ENCODE results near the gene UMODL1.

UMODL1 gene

DNA sequence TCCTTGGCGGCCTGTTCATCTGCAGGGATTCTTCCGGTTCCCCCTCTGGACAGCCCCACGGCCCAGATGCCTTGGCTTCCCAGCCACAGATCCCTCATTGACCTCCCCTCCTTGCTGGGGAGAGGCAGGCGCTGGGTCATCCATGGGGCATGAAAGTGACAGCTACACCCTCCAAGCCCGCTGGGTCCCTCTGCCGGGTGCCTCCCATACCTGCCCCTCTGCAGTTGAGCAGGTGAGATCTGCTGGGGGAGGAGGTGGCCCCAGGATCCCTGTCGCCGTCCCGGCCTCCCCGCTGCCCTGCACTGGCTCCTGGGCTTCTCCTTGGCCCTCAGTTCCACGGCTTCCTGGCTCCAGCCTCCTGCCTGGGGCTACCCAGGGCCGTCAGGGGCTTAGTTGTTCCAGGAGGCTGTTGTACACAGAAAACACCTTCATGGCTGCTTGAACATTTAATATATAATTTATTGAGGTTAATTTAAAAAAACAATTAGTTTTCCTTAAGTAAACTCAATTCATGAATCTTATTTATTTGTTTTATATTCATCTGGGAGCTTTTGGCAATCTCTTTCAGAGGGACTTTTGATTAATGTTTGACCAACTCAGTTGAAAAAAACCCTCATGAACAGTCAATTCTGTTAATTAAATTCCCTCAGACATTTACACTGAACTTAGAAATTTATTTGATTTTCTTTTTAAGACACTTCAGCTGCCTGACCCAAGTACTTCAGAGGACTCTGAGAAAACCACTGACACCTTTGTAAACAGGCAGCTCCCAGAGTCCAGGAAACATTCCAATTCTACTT lies 80.2 kb downstream of the UMODL1 start:
- no peak for DNase-seq (ENCODE audit: low read depth)

DNA sequence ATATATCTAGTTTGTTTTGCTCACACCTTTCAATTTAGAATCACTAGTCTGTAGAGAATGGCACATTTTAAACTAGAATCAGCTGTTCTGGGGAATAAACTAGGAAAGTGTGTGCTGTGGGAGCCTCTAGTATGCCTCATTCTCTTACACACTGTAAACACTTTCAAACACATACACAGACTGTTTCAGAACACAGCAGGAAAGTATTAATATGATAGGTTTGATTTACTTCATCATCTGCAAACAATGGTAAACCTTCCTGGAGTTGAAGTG lies 80.8 kb downstream of the UMODL1 start:
- no peak for DNase-seq (ENCODE audit: low read depth)

DNA sequence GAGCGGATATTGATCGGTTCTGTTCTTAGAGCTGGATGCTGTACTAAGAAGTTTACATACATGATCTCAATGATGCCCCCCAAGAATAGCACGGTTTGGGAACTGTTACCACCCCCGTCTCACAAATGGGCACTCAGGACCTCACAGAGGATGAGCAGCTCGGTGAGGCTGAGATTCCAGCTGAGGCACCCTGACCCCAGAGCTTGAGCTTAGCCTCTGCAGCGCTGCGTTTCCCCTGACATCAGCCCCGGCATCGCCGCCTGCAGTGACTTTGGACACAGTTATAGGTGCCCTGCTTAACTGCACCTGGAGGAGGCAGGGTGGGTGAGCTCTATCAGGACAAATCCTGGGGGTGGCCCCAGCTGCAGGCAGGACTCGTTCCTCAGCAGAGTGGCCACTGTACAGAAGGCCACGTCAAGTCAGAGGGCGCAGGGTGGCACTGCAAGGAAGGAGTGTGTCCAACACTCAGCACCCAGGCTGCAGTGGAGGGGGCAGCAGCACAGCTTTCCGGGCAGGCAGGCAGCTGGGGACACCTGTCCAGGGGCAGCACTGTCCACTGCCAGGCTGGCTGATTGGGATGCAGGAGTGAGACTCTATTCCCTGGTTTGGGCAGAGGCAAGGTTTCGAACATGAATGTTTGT lies 82.0 kb downstream of the UMODL1 start:
- no peak for DNase-seq (ENCODE audit: low read depth)

DNA sequence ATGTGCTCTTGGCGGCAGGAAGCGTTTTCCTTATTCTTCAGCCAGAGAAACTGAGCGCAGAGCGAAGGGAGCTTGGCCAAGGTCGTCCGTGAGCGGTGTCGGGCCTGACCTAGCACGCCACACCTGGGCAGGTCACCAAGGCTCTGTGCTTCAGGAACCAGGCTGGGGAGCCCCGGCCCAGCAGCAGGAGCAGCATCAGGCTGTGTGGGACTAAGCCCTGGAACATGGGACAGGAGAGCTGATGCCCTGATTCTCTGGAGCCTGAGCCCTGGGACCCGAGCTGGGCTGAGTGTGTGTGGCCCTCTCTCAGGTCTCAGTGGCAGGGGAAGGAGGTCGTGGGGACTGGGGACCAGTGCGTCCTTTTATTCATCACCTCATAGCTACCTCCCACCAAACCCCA lies 82.6 kb downstream of the UMODL1 start:
- DNase-seq (ENCODE audit: low read depth), result no peak

DNA sequence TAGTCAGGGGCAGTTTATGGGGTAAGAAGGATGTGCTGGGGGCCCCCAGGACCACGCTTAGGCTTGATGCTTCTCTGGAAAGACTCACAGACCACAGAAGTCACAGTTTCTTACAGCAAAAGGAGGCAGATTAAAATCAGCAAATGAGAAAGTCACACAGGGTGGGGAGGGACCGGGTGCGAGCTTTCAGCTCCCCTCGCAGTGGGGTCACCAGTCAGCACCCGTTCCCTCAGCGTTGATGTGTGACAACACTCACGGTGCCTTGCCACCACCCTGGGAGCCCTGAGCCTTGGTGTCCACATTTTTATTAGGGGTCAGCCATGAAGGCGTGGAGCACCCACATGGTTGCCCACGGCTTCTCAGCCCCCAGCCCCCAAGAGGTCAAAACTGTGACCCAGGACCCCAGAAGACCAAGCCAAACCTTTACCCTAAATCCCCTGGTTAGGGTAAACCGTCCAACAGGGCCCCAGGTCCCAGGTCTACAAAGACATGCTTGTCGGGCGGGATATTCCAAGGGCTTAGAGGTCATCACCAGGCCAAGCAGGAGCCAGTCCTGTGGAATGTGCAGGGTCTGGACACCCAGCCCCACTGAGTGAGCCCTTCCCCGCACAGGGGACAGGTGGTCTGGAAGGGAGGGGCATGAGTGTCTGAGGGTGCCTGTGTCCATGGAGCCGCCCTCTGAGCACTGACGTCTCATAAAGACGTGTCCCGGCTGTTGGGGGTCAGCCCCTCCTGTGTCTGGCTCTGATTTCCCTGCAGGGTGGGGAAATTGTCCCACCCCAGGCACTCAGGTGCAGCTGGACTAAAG lies 83.3 kb downstream of the UMODL1 start:
- DNase-seq (ENCODE audit: low read depth), result no peak

DNA sequence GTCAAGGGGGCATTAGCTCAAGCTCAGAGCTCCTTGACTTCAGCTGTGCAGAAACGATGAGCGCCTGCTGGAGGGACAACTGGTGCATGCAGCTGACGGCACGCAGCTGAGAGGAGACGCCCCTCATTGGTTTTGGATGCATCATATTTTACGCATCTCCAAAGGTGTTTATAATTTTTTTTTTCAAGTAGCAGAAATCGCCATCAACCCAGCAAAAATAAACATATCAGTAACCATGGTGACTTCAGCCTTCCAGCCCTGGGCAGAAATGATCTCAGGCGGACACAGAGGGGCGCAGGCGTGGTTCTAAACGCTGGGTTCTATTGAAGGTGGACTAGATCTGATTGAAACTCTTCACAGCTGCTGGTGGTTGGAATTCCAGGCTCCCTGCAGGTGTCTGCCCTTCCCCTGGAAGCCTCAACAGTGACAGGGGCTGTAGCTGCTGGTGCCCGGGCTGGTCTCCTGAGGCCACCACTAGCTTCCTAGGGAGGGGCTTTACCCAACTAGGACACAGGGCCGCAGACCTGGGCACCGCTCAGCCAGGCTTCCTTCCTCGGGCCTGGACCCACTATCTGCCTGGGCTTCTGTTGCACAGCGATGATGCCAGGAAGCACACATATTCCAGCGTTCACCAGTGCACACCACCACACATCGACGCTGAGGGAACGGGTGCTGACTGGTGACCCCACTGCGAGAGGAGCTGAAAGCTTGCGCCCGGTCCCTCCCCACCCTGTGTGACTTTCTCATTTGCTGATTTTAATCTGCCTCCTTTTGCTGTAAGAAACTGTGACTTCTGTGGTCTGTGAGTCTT lies 84.1 kb downstream of the UMODL1 start:
- DNase-seq (ENCODE audit: low read depth), result no peak

DNA sequence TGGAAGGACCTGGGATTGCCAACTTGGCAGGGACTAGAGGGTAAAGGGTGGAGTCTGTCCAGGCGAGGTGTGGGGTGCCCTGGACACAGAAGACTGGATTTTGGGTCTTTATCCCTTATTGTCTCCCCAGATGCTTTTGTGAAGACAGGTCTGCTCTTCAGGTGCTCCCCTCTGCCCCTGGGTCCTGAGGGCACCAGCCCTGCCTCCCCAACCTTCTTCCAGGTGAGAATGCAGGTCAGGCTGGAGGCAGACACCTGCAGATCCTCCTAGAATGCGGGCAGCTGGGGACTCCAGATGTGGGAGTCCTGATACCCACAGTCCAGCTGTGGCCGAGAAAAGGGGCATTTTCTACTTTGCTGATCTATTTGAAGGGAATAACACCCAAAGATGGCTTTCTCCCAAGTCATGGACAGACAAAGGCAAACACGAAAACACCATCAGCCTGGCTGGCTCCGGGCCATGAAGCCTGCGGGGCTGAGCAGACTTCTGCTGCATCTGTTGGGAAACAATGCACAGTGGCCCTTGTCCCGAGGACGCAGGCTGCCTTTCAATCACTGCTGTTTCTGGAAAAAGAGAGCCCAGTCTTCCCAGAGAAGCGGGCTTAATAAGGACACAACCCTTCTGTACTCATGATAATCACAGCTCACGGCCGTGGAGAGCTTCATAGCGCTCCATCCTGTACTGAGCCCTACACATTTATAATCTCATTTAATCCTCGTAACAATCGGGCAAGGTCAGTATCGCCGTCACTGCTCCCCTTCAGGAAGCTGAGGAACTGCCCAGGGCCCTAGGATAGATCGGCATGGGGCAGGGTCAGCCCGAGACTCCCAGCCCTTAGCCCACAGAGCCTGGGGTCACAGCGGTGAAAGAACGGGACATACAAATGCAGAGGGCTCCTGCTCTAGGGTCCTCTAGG lies 85.8 kb downstream of the UMODL1 start:
- no peak for DNase-seq (ENCODE audit: low read depth)

DNA sequence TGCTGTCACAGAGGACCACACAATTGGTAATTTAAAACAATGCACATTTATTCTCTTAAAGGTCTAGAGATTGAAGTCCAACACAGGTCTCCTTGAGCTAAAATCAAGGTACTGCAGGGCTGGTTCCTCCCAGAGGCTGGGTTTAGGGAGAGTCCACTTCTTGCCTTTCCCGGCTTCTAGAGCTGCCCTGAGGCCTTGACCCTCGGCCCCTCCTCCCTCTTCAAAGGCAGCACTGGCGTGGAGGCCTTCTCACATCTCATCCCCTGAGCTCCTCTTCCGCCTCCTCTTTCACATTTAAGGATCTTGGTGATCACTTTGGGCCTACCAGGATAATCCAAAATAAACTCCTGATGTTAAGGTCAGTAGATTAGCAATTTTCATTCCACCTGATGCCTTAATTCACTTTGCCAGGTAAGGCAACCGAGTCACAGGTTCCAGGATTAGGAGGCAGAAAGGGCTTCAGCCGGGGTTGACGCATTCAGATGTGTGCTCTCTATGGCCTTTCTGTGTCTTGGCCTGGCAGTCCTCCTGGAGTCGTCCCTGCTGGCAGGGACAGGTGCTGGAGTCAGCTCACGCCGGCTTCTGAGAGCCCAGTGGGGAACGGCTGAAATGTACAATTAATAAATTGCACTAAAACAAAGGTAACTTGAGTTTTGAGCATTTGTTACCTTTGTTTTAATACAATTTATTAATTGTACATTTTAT lies 86.6 kb downstream of the UMODL1 start:
- DNase-seq (ENCODE audit: low read depth), result no peak

DNA sequence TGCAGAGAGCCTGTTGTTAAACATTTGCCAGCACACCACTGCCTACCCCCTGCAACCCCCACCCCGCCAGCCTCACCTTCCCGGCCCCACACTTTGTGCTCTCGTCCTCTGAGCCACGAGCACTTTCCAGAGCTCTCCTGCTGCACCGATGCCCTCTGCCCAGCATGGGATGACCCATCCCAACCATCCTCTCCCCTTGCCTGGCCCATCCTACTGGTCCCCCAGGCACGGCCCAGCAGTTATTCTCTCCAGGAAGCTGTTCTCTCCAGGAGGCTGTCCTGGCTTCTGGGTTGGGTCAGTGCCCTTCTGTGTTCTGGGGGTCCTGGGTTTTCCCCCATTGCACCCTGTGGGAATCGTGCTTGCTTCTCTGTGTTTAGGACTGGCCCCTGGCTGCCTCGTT lies 87.7 kb downstream of the UMODL1 start:
- no peak for DNase-seq (ENCODE audit: low read depth)

DNA sequence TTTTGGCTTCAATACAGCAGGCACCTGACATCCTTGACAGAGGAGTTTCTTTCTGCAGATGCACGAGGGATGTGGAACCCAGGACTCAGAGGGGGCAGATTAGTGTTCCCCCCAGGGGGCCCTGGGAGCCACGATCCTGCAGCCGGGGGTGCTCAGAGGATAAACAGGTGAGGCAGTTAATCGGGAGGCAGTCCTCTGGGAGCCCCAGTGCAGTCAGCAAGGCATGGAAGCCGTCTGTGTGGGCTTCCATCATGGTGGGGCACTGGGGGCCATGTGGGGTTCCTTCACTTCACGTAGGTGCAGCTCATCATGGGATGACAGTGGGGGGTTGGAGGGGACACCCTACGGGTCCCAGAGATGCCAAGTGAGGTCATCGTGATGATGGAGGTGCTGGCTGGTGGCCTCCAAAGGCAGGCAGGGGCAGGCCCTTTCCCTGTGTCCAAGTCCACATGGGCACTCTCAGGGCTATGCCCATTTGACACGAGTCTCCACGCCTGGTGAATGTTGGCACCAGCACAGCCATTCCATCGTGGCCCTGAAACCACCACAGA lies 88.5 kb downstream of the UMODL1 start:
- DNase-seq (ENCODE audit: low read depth), result no peak

DNA sequence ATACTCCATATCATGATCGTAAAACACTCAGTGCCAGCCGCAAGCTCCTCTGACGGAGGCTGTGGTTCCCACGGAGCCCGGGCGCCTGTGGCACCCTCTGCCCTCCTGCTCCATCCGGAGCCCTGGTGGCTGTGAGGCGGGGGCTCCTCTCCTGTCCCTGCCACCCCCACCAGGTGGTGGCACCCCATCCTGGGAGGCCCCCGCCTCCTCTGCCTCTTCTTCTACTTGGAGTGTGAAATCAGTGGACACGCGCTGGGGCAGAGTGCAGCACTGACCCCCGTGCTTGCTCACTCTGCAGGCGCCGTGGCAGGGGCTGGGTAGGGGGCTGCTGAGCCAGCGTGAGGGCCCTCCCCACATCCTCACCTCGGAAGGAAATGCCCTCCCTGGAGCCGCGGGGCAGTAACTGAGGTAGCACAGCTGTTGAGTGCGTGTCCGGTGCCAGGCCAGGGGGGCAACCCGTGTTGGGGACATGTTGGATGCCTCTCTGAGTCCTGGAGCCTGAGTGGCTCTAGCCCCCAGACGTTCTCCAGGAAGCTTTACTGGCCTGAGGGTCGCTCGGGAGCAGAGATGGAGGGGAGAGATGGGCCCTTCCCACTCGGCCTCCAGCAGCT lies 89.1 kb downstream of the UMODL1 start:
- DNase-seq (ENCODE audit: low read depth), result no peak

DNA sequence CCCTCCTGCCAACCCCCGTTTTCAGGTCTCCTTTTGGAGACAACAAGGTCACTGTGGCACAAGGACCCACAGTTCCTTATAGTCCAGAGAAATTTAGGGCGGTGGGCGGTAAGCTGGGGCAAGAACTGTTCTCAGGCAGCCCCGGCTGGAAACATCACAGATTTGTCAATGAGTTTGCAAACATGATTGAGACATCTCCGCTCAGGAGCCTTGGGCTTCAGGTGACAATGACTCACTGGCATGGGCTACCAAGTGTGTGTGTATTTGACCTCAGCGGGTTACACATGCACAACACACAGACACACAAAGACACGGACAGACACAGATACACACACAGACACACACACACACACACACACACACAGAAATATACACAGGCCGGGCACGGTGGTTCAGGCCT lies 89.6 kb downstream of the UMODL1 start:
- DNase-seq (ENCODE audit: low read depth), result no peak

DNA sequence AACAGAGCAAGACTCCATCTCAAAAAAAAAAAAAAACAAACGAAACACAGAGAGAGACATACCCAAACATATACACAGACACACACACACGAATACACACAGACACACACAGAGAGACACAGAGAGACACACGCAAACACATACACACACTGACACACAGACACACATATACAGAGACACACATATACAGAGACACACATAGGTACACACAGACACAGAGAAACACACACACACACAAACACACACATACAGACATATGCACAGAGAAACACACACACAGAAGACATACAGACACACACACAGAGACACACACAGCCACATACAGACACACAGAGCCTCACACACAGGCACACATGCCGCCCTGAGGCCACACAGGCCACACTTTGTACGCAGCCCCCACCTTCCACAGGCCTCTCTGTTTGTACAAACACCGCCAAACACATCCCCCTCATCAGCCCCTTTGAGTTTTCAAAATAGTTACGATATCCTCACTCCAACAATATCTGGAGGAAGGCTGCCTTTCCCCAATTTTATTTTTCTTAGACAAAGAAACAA lies 90.4 kb downstream of the UMODL1 start:
- DNase-seq (ENCODE audit: low read depth), result no peak

DNA sequence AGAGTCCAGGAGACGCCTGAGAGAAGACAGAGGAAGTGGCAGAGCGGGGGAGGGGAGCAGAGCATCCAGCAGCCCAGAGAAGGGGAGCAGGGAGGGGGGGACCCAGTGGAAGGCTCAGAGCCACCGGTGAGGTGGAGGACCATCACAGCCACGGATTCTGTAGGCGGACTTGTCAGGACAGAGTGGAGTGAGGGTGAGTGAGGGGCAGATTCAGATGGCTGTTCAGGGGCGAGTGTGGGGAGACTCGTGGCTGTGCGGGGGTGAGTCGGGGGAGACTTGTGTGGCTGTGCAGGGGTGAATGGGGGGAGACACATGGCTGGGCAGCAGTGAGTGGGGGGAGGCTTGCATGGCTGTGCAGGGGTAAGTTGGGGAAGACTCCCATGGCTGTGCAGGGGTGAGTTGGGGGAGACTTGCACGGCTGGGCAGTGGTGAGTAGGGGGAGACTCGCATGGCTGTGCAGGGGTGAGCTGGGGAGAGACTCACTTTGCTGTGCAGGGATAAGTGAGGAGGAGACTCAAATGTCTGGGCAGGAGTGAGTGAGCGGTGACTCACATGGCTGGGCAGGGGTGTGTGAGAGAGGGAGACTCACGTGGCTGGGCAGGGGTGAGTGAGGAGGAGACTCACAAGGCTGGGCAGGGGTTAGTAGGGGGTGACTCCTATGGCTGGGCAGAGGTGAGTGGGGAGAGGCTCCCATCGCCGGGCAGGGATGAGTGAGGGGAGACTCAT lies 91.0 kb downstream of the UMODL1 start:
- peak; percentile 14 for DNase-seq (ENCODE audit: low read depth)

DNA sequence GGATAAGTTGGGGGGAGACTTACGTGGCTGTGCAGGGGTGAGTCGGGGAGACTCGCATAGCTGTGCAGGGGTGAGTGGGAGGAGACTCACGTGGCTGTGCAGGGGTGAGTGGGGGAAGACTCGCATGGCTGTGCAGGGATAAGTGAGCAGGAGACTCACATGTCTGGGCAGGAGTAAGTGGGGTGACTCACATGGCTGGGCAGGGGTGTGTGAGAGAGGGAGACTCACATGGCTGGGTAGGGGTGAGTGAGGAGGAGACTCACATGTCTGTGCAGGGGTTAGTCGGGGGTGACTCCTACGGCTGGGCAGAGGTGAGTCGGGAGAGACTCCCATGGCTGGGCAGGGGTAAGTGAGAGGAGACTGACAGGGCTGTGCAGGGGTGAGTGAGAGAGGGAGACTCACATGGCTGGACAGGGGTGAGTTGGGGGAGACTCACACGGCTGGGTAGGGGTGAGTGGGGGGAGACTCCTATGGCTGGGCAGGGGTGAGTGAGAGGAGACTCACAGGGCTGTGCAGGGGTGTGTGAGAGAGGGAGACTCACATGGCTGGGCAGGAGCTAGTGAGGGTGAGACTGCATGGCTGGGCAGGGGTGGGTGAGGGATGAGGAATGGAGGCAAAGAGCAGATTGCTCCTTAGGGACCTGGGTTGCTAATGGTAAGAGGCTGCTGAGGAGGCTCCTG lies 91.9 kb downstream of the UMODL1 start:
- peak; percentile 31 for DNase-seq (ENCODE audit: low read depth)

DNA sequence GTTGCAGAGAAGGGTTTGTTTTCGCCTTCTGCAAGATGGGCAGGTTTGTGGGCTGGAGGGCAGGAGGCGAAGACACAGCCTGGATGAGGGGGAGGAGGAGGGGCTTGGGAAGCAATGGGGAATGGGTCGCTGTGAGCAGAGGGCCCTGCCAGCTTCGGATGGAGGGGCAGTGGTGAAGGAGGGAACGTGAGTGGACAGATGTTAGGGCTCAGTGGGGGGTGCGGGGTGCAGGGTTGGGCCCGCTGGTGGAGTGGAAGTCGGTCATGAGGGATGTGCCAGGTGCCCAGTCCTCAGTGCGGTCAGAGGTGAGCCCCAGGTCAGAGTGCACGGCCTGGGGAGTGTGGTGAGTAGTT lies 92.4 kb downstream of the UMODL1 start:
- DNase-seq (ENCODE audit: low read depth), result no peak

DNA sequence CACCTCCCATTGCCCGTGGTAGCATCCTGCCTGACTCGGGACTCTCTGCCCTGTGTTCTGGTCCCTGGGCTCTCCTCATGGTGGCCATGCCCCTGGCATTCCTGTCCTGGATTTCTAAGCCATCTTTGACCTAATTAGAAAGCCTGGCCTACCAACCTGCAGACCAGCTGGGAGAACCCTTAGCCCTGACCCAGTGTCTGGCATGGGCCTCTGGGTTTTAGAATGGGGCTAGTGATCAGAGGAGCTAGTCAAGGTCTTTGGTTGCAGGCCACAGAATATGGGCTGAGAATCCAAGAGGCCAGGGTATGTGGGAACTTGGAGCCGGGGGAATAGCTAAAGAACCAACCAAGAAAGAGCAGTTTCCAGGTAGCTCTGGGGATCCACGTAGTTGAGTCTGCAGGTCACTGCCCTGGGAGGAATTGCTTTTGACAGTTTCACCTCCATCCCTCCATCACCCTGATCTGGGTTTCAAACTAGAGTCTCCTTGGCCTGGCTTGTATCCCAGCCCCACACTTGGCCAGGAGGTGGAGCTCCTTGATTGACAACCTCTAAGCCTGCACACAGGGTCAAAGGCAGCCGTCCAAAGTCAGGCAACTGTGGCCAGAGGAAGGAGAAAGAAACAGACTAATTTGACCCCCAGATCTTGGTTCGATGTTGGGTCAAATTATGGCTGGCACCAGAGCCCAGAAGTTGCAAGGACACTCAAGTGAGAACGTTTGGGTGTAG lies 93.1 kb downstream of the UMODL1 start:
- DNase-seq (ENCODE audit: low read depth), result peak; percentile 41

DNA sequence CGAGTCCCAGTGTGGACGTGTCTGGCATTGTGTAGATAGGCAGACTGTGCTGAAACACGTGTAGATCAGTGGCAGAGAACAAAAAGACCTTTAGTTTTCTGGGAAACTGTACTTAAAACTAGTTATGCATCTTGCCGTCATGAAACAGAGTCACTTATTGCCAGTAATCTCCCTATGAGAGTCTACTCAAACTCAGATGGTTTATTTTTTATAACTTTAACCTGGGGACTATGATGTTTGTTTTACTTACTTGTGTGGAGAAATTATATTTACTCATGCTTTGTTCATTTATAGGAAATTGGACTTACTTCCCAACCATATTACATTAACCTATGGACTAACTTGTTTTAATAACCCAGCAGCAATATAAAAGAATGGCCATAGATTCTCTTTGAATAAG lies 93.7 kb downstream of the UMODL1 start:
- no peak for DNase-seq (ENCODE audit: low read depth)
